Muscle layer of duodenum (tissue), 2 donors: ENCODE results near the gene HELQ.
"Not testable (repeated sequence)": the region's sequence is repeated elsewhere in the genome, so short reads cannot be mapped to it uniquely, and the experiment has no call there.

Experiments
- H3K27ac ChIP-seq: one replicate; pipeline ENCODE4 v1.7.0; 2013; ENCODE audit warnings: mild to moderate bottlenecking, low read length
- H3K27me3 ChIP-seq: one replicate; pipeline ENCODE4 v1.7.0; 2013; ENCODE audit warnings: low read depth, mild to moderate bottlenecking, control low read depth, low read length
- H3K36me3 ChIP-seq, 2 donors: one replicate each; pipeline ENCODE4 v1.7.0; 2013; ENCODE audit warnings: low read length in 2 of 2, control low read depth in 1 of 2, mild to moderate bottlenecking in 1 of 2; ENCODE audit not compliant: insufficient read depth in 2 of 2, control insufficient read depth in 1 of 2
- H3K4me1 ChIP-seq, 2 donors: one replicate each; pipeline ENCODE4 v1.7.0; 2013; ENCODE audit warnings: low read length in 2 of 2, mild to moderate bottlenecking in 2 of 2, control low read depth in 1 of 2, moderate library complexity in 1 of 2; ENCODE audit not compliant: insufficient read depth in 2 of 2, control insufficient read depth in 1 of 2
- H3K4me3 ChIP-seq, 2 donors: one replicate each; pipeline ENCODE4 v1.7.0; 2013; ENCODE audit warnings: low read length in 2 of 2, low read depth in 1 of 2, mild to moderate bottlenecking in 1 of 2
- H3K9me3 ChIP-seq, 2 donors: one replicate each; pipeline ENCODE4 v1.7.0; 2013; ENCODE audit warnings: low read length in 2 of 2, control low read depth in 1 of 2, mild to moderate bottlenecking in 1 of 2; ENCODE audit not compliant: control insufficient read depth in 1 of 2
- donor health status: healthy.

Gene HELQ

GRCh38 chr4:83431200-83431599 lies 24.4 kb downstream of the HELQ start:
- Histone ChIP-seq H3K27me3 (no peaks in the 10 kb centered on the region), H3K4me1 (no peaks in the 10 kb centered on the region), H3K36me3 (peaks cover 20% of the 10 kb centered on the region in 2 donors), H3K4me3 (no peak overlapping the region), H3K9me3 (no peaks in the 10 kb centered on the region), H3K27ac (no peak overlapping the region)

DNA sequence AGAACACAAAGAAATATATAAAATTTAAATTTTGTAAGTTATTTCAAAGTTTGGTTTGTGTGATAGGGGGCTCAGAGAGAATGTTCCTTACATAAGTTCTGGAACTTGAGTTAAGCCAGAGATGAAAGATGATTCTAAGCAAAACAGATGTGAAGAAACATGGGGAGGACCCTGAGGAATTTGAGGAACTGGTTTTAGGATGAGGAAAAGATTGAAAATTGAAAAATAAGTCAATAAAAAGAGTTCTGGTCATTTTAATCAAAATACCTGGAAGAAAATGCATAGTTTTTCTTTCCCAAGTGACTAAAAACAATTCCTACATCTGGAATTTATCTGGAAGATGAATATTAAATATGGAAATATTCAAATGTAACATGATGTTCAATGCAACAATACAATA lies 37.4 kb downstream of the HELQ start:
- H3K27me3 ChIP-seq, result no peaks in the 10 kb centered on the region
- H3K9me3 ChIP-seq, result no peaks in the 10 kb centered on the region
- H3K36me3 ChIP-seq, result peaks cover 18 to 41% of the 10 kb centered on the region in 2 donors
- H3K4me1 ChIP-seq, result no peaks in the 10 kb centered on the region
- no peak overlapping the region for H3K4me3 ChIP-seq
- H3K27ac ChIP-seq, result no peak overlapping the region

DNA sequence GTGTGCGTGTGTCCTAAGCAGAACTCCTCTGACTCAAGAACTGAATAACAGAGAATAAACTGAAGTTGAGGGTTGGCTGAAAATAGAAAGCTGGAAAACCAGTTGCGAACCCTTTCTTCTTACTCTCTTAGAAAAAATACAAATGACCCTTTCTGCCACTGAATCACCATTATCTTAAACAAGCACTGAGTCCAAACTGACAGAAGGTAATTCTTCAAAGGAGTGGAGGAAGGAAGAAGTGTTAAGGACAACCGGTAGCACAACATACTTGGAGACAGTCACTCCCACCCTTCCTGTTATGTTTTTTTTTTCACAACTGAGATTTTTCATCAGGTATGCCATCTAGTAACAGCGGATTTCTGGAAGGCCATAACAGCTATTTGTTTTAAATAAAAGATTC lies 38.1 kb downstream of the HELQ start:
- no peak overlapping the region for H3K4me3 ChIP-seq
- H3K27me3 ChIP-seq, result no peaks in the 10 kb centered on the region
- no peaks in the 10 kb centered on the region for H3K9me3 ChIP-seq
- H3K36me3 ChIP-seq, result peaks cover 23 to 45% of the 10 kb centered on the region in 2 donors
- no peaks in the 10 kb centered on the region for H3K4me1 ChIP-seq
- H3K27ac ChIP-seq, result no peak overlapping the region

GRCh38 chr4:83413676-83414075 lies 41.9 kb downstream of the HELQ start:
- H3K27me3 ChIP-seq, result no peaks in the 10 kb centered on the region
- H3K4me3 ChIP-seq, result no peak overlapping the region
- no peaks in the 10 kb centered on the region for H3K9me3 ChIP-seq
- no peaks in the 10 kb centered on the region for H3K4me1 ChIP-seq
- no peak overlapping the region for H3K27ac ChIP-seq
- H3K36me3 ChIP-seq, result peaks cover 21 to 44% of the 10 kb centered on the region in 2 donors

DNA sequence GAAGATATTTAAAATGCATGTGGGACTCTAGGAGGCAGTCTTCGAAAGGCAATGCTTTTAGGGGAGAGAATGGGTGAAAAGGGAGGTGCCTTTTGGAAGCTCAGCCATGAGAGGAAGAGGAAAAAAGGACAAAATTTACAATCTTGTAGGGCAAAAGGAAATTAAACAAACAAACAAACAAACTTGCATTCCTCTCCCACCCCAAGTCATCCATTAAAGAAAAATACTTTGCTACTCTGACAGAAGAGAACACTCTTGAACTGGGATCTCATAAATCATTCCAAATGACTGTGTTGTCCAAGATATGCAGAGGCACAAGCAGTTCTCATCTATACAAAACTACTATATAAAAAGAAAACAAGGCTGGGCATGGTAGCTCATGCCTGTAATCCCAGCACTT lies 46.7 kb downstream of the HELQ start:
- Histone ChIP-seq H3K27me3 (no peaks in the 10 kb centered on the region), H3K4me1 (no peaks in the 10 kb centered on the region), H3K36me3 (peaks cover 17 to 29% of the 10 kb centered on the region in 2 donors), H3K27ac (no peak overlapping the region), H3K9me3 (no peaks in the 10 kb centered on the region), H3K4me3 (no peak overlapping the region)

- Histone ChIP-seq H3K4me3 (no peak overlapping the region), H3K4me1 (no peaks in the 10 kb centered on the region), H3K9me3 (no peaks in the 10 kb centered on the region), H3K36me3 (peaks cover 8 to 16% of the 10 kb centered on the region in 2 donors), H3K27ac (no peak overlapping the region), H3K27me3 (no peaks in the 10 kb centered on the region)
Observed at GRCh38 chr4:83405844-83406816, 49.5 kb downstream of the HELQ start.

- H3K27ac ChIP-seq, H3K27me3 ChIP-seq, H3K4me1 ChIP-seq, H3K36me3 ChIP-seq, H3K9me3 ChIP-seq, H3K4me3 ChIP-seq: not testable (repeated sequence)
Observed at GRCh38 chr4:83398158-83398557, 57.5 kb downstream of the HELQ start.

GRCh38 chr4:83393908-83394307 lies 61.7 kb downstream of the HELQ start:
- no peaks in the 10 kb centered on the region for H3K36me3 ChIP-seq

GRCh38 chr4:83392562-83392961 lies 63.1 kb downstream of the HELQ start:
- H3K4me3 ChIP-seq, result no peak overlapping the region
- H3K27ac ChIP-seq, result no peak overlapping the region
- H3K27me3 ChIP-seq, result no peaks in the 10 kb centered on the region
- H3K9me3 ChIP-seq, result no peaks in the 10 kb centered on the region
- peaks cover 0 to 11% of the 10 kb centered on the region in 2 donors for H3K4me1 ChIP-seq
- no peaks in the 10 kb centered on the region for H3K36me3 ChIP-seq

More at GRCh38 chr4:83393908-83394307, 61.7 kb downstream of the HELQ start:
- no peaks in the 10 kb centered on the region for H3K27me3 ChIP-seq
- H3K27ac ChIP-seq, result no peak overlapping the region
- H3K4me1 ChIP-seq, result peaks cover 0 to 6% of the 10 kb centered on the region in 2 donors
- H3K4me3 ChIP-seq, result no peak overlapping the region
- H3K9me3 ChIP-seq, result no peaks in the 10 kb centered on the region

- Histone ChIP-seq H3K4me3 (no peak overlapping the region), H3K9me3 (no peaks in the 10 kb centered on the region), H3K27me3 (no peaks in the 10 kb centered on the region), H3K27ac (no peak overlapping the region), H3K36me3 (no peaks in the 10 kb centered on the region), H3K4me1 (peaks cover 0 to 21% of the 10 kb centered on the region in 2 donors)
Observed at GRCh38 chr4:83390944-83391343, 64.7 kb downstream of the HELQ start.

GRCh38 chr4:83389756-83390505 lies 65.7 kb downstream of the HELQ start:
- Histone ChIP-seq H3K27ac (no peak overlapping the region), H3K4me1 (peaks cover 0 to 21% of the 10 kb centered on the region in 2 donors), H3K4me3 (no peak overlapping the region), H3K27me3 (no peaks in the 10 kb centered on the region), H3K36me3 (no peaks in the 10 kb centered on the region), H3K9me3 (no peaks in the 10 kb centered on the region)
